GM18502 (cell line): ENCODE results near the gene SNX20.

Experiments
- ATAC-seq: cut with Tn5 transposase; IDR thresholded peaks from one replicate; pipeline ENCODE4 v1.9.1; 2021; ENCODE audit warnings: mild to moderate bottlenecking; ENCODE audit not compliant: unreplicated experiment, poor library complexity

Gene SNX20

DNA sequence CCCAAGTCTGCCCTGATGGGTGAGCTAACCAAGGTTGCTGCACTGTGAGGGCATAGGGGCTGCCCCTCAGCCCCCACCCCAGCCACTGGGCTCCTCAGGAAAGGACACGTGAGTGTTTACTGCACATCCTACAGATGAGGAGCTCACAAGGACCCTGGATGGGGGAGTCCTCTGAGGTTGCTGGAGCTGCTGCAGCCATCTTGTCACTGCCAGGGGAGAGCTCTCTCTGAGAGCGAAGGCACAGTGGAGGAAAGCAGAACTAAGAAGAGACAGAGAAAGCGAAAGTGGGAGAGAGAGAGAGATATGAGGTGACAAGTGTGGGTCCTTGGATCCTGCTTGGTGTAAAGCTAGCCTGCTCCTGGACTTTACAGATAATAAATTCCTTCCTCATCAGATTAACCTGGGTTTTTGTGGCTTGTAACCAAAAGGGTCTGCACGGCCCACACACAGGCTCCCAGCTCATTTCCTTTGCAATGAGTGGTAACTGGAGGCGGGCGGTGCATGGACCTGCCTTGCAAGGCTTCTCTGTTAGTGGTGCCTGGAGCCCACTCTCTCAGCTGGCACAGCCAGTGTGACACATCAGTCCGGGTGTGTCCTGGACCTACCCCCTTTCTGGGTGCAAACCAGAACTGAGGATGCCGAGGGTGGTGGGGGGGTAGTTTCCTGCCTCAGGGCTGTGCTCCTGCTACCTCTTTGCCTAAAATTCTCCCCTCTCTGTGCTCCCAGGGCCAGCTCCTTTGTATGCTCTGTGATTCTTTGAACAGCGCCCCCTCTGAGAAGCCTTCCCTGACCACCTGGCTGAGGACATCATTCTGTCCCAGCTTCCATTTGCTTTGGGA is 14.2 kb downstream of the SNX20 start:
- peak; percentile 90 for ATAC-seq

DNA sequence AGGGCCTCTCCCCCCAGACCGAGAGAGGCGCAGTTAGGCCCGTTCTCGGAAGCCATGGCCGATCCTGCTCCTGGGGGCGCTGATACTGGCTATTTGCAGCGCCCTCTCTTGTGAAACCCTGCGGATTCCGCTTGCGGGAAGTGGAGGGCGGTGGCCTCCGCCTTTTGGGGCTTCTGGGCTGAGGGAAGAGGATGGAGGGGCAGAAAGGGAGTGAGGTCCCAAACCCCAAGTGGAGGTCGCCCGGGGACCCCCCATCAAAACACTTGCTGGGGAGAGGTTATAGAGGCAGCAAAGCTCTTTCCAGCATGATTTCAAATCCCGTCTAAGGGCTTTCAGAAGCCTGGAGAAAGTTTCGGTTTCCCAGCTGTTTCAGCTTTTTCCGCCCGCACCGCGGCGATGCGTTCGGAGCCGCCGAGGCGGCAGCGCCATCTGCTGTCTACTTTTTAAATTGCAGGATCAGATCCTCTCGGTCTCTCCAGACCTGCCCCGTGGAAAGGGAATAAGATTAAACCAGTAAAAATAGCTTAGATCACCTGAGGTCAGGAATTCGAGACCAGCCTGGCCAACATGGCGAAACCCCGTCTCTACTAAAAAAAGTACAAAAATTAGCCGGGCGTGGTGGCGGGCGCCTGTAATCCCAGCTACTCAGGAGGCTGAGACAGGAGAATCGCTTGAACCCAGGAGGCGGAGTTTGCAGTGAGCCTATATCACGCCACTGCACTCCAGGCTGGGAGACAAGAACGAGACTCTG is 15.8 kb downstream of the SNX20 start:
- peak; percentile 40 for ATAC-seq

DNA sequence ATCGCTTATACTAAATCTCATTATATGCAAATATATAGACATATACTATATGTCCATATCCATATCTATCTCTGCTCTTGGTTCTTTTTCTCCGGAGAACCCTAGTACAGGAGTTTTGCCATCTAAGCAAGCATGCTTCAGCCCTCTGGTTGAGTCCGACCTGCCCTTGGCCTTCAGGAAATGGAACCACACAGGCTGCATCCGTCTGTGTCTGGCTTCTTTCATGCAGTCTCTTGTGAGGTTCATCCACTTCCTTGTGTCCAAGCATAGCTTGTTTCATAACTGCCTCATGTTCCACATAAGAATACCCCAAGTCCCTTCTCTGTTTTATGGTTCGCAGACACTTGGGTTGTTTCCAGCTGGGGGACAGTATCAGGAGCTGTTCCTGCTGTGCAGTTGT is 16.8 kb downstream of the SNX20 start:
- no peak for ATAC-seq

DNA sequence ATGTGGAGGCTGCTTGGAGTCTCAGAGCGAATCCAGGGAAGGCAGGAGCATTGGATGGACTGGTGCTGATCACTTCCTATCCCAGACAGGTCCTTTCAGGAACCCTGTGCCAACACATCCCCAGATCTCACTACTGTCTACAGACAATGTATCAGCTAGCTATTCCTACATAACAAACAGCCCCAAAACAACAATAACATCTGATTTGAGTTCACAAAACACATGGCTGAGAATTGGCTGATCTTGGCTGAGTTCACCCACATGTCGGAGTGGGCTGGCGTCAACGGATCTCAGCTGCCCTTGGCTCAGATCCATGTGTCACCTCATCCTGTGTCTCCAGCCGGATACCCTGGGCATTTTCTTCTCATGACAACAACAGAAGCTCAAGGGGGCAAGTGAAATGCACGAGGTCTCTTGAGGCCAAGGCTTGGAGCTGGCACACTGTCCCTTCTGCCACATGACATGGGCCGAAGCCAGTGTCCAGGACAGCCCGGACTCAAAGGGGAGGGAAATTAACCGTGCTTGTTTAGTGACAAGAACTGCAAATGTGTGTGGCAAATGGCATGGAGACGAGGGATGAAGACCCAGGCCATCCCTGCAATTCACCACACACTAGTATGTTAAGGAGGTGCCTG is 18.7 kb downstream of the SNX20 start:
- ATAC-seq = no peak

DNA sequence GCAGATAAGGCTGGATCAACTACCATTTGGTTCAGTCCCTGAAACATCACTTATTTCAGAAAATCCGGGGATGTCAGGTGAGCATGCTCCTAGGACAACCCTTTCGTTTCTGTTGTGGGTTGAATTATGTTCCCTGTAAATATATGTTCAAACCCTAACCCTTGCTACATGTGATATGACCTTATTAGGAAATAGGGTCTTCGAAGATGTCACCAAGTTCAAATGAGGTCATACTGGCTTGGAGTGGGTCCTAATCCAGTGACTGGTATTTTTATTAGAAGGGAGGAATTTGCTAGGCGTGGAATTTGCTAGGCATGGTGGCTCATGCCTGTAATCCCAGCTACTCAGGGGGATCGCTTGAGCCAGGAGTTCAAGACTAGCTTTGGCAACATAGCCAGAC is 21.3 kb downstream of the SNX20 start:
- no peak for ATAC-seq

DNA sequence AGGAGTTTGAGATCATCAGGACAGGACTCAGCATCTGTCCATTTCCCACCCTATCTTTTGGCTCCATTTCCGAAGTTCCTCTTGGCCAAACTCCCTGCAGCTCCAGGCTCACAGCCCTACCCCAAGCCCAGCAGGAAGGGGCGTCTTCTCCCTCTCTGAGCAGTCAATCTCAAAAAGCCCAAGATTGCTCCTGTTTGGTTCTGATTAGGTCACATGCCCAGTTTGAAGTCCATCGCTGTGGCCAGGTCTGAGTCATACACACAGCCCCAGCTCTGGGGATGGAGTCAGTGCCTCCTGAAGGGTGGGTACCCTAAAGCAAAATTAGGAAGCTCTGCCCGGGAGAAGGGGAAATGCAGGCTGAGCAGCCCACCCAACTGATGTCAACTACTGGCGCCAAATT is 23.9 kb downstream of the SNX20 start:
- no peak for ATAC-seq

DNA sequence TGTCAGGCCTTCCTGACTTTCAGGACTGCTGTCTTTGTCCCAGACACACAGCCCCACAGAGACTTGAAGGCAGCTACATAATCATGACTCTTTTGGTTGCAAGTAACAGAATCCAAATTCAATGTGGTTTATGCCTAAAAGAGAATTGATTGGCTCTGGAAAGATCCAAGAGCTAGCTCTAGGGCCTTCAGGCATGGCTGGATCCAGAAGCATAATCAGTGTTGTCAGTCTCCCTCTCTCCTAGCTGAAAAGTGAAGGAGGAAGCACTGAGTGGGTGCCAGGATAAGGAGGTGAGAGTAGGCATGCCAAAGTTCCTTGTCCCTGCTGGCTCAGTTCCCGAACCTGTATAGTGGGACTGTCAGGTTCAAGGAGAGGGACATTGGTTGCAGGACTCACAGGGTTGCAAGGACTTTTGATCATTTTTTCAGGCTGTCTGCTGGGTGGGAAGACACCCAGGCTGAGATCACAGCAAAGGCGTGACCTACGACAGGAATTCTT is 25.5 kb downstream of the SNX20 start:
- ATAC-seq = no peak

DNA sequence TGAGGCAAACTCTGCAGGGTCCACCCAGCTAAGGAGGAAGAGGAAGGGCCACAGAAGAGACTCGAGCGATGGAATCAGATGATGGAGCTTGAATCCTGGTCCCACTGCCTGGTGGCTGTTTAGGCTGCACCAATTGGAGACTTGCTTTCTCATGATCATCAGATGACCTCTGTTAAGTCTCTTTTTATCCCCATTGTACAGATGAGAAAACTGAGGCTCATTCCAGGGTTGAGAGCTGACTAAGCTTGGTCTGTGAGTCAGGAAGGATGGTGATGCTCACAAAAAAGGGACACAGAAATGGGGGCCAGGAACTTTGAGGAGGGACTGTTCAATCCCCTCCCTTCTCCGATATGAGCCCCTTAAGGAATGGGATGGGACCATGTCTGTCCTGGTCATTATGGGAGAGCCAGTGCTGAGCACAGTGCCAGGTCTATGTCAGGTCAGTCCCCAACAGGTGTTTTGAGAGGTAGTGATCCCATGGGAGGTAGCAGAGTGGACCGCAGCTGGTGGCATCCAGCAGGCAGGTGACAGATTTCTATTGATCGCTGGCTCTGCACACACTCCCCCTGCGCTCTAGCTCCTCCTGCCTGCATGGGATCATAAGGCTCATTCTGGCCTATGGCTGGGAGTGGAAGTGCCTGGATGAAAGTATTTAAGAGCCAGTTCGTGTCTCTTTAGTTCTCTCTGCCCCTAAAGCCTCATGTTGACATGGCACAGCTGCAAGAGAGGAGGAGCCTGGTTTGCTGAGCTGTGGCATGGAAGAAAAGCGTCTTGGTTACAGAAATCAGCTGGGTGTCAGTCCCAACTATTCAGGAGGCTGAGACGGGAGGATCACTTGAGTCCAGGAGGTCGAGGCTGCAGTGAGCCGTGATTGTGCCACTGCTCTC is 27.2 kb downstream of the SNX20 start:
- no peak for ATAC-seq

DNA sequence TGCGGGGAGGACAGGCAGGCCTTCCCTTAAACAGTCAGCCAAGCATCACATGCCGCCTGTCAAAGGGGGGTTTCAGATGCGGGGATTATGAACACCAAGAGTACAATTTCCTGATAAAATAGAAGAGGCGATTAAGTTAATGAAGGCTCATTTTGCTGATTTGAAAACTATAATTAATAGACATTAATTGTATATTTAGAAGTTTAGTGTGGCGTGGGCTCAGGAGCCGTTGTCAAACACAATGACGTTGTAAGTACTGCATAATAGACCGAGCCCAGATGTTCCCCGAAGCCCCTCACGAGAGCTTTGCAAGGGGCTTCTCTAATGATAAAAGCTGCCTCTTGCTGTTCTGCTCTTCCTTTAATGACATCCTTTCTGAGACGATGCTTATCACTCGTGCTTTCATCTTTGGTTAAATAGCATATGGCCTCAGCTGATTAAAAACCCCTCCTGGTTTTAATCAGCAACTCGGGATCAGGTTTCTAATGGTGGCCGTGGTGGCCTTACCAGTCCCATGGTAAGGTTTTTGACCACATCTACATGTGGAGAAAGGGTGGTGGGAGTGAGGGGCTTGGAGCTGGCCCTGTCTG is 28.2 kb downstream of the SNX20 start:
- no peak for ATAC-seq

DNA sequence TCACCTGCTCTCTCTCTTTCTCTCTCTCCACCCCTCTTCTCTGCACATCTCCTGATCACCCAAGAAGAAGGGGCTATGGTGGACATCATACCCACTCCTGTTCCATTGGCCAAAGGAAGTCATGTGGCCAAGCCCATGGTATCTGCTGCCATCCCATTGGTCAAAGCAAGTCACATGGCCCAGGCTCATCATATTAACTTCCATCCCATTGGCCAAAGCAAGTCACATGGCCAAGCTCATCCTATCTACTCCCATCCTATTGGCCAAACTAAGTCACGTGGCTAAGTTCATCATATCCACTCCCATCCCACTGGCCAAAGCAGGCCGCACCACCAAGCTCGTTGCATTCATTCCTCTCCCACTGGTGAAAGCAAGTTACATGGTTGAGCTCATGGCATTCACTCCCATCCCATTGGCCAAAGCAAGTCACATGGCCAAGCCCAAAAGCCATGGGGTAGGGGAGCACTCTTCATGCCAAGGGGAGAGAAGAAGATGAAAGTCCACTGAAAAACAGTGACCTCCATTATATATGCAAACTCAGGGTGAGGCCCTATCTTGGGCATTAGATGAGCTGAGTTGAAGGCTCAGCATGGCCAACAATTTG is 29.2 kb downstream of the SNX20 start:
- ATAC-seq = no peak

DNA sequence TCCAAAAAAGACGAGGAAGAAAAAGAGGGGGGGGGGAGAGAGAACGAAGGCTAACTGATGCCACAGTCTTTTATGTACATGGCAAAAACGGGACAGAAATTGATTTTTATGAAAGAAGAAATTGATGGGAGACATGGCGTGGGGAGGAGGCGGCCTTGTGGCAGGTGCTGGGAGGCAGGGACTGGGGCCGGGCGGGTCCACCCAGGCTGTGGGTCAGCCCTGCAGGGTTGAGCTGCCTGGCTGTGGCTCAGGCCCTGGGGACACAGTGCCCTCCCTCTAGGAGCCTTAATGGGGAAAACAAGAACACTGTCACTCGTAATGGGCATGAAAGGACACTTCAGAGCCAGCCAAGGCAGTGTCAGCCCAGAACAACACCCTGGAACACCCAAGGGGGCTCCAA is 34.8 kb downstream of the SNX20 start:
- no peak for ATAC-seq

DNA sequence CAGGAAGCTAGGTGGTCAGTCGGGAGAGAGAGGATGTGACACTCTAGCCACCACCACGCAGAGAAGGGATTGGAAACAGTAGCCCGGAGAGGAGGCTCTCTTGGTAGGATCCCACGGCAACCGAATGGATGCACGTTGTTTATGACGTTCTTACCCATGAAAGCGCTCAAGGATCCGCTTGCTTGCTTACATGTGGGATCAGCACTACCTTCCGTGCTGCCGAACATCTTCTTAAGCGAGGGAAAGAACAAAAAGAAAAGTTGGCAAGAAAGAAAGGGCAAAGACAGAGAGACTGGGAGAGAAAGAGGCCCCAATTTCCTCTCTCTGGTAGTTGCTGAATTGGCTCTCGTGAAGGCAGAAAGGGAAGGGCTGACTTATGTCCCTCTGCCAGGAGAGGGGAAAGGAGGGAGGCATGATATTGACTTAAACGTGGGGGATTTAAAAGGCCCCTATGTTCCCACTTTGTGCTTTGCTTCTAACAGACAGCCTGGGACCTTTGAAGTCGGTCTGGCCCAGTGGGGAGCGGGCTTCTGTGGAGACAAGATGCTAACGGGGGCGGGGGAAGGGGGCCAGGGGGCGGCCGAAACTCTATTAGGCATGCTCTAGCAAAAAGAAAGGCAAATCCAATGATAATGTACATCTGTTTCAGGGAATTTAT is 35.4 kb downstream of the SNX20 start:
- no peak for ATAC-seq

DNA sequence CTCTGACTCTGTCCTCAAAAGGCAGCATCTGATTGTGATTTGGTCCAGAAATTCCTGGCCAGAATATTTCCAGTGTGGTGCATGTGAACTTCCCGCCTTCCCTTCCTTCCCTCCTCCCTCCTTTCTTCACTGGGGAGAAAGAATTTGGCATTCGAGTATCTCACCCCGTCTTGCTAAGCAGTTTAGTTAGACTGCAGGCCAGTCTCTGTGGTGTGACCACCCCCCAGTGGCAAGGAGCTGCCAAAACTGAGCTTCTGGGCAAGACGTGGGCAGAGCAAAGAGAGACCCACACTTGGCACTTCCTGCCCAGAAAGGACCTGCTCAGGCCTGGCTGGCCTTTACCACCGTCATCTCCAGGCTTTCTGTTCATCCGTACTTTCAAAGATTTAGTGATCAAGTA is 36.4 kb downstream of the SNX20 start:
- ATAC-seq = no peak

DNA sequence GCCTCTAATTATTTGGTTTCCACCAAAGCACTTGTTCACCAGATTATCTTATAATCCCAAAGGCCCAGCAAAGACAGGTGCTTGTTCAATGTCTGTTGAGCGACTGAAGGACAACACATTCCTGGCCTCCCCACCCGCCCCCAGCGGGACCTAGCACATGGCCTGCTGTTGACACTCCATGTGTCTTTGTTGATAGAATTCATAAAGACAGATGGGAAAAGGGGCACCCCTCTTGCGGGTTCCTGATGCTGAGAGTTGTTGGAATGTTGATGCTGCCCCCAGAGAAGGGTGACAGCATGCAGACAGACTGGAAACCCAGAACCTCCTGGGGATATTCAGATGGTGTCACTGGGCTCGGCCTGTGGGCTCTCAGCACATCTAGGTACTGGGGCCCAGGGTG is 36.9 kb downstream of the SNX20 start:
- no peak for ATAC-seq

DNA sequence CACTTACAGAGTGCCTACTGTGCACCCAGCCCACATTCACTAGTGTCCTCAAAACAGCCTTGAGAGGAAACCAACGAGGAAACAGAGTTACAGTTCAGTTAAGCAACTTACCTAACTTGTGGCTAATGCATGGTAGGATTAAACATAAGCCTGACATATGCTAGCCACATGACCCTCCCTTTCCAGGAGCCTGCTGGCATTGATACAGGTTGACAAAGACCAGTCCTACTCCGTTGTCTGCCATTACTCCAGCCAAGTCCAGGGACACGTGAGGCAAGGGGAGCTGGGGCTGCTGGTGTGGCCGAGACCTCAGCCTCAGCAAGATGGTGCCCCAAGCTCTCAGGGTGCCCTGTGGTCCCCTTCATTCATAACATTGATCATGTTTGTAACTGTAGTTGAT is 37.9 kb downstream of the SNX20 start:
- ATAC-seq = no peak

DNA sequence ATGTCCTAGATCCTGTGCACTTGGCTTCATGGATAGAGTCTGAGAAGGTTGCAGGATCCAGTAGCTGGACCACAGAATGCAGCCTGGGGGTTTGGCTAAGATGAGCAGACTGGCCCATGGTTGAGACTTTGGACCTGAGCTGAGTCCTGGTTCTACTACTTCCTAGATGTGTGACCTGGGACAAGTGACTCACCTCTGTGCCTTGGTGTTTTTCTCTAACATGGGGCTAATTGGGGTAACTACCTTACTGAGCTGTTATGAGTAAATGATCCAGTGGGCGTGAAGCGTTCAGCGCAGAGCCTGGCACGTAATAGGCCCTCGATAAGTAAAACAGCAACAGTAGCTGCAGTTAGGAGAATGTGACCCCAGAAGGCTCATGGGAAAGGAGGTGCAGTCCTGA is 38.8 kb downstream of the SNX20 start:
- no peak for ATAC-seq

DNA sequence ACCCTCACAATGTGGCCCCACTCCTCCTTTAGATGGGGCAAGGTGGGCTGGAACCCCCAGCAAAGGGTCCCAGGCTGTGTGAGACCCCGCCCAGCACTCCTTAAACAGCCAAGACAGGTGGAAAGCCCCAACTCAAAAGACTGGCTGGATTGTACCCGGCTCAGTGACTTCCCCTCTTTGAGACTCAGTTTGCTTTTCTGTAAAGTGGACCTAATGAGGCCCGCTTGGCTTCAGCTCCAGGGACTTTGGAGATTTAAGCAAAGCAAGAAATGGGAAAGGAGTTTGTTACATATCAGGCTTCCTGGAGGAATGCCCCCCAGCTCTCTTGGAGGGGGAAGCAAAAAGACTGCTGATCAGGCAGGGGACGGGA is 39.3 kb downstream of the SNX20 start:
- no peak for ATAC-seq

DNA sequence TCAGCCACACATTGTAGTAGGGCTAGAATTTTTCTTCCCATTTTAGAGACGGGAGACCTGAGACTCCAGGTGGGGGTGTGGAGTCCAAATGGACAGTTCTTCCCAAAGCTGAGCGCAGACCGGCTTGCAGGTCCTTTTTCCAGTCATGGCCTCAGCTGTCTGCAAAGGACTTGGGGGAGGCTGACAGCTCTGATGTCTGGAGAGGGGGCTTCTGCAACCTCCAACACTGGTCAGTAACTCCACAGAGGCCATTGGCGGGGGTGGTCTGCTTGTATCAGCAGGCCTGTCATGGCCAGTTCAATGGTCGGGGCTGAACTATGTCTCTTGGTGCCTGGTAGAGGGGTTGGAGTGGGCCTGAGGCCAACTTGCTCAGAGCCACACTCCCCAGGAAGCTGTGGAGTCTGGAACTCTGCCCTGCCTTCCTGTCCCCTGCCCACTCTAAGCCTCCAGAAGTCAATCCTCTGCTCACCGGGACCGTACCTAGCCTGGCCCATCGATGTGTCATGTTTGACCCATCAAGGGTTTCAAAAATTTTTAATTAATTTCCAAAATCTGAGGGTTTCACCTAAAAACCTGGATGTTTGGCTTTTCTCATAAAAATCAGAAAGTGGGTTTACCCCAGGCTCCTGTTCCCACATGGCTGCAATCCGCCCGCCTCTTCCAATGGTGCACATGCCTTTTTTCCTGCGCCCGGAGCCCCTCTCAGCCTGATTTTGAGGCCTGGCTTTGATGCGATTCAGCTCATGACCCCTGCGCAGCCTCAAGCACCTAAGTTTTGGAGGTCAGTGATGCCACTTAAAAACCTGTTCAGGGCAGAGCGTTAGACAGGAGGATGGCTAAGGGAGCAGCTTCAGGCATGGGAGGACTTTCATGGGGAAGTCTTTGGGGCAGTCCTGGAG is 39.9 kb downstream of the SNX20 start:
- ATAC-seq = no peak
